HEK293 (cell line): ENCODE measurements around the gene ABHD17C.

Source experiments
- CTCF ChIA-PET: fragments of 350-600 bp; formaldehyde crosslinking; extraction: SDS; loops from one replicate; lab custom pipeline; 2021; ENCODE audit warnings: antibody characterized with exemption; lab: Yijun Ruan, JAX
- POLR2A ChIA-PET: fragments of 300-600 bp; formaldehyde crosslinking; extraction: SDS; loops from one replicate; lab custom pipeline; 2020; ENCODE audit warnings: antibody characterized with exemption, inconsistent platforms; lab: Yijun Ruan, JAX
- H3K27ac ChIP-seq: fragments of 200-500 bp; sonication (Bioruptor generic); 2 replicates; pipeline ENCODE4 v1.5.1; 2014; ENCODE audit warnings: low read depth, low read length, control low read depth, inconsistent platforms; ENCODE audit errors: extremely low read depth
- H3K36me3 ChIP-seq, 2 experiments: fragments of 200-500 bp in 1 of 2; sonication (Bioruptor generic) in 1 of 2; 1 replicate in 1 of 2; 2 replicates in 1 of 2; pipeline ENCODE4 v1.5.1; 2014 to 2017; ENCODE audit warnings: inconsistent platforms in 2 of 2, low read length in 2 of 2; ENCODE audit not compliant: control insufficient read depth in 2 of 2, insufficient read depth in 1 of 2
- H3K4me1 ChIP-seq: fragments of 200-500 bp; sonication (Bioruptor generic); 2 replicates; pipeline ENCODE4 v1.5.1; 2014; ENCODE audit warnings: mild to moderate bottlenecking, low read length, inconsistent platforms; ENCODE audit not compliant: control insufficient read depth, insufficient read depth
- H3K4me3 ChIP-seq: 2 replicates; pipeline ENCODE4 v1.5.1; 2011; ENCODE audit warnings: low read depth, mild to moderate bottlenecking, control low read depth, low read length, moderate library complexity
- H3K9me3 ChIP-seq: fragments of 200-500 bp; sonication (Bioruptor generic); 2 replicates; pipeline ENCODE4 v1.5.1; 2014; ENCODE audit warnings: low read depth, low read length, inconsistent platforms; ENCODE audit not compliant: control insufficient read depth, insufficient read depth
- GFI1B ChIP-seq: fragments of 450-650 bp; formaldehyde crosslinking; IDR thresholded peaks from 2 replicates; pipeline ENCODE4 v1.5.1; 2016; ENCODE audit warnings: missing biosample characterization, missing genetic modification characterization
- HOXA7 ChIP-seq: sonication (generic); formaldehyde crosslinking; IDR thresholded peaks from 2 replicates; pipeline ENCODE4 v1.8.1; 2022; ENCODE audit warnings: missing genetic modification reagents, borderline replicate concordance
- HOXD13 ChIP-seq: sonication (generic); formaldehyde crosslinking; IDR thresholded peaks from 2 replicates; pipeline ENCODE4 v1.8.0; 2022; ENCODE audit warnings: missing genetic modification reagents, borderline replicate concordance
- KLF1 ChIP-seq: fragments of 450-650 bp; formaldehyde crosslinking; IDR thresholded peaks from 2 replicates; pipeline ENCODE4 v1.5.1; 2016; ENCODE audit warnings: missing biosample characterization, missing genetic modification characterization
- PRDM1 ChIP-seq: fragments of 450-650 bp; formaldehyde crosslinking; IDR thresholded peaks from 2 replicates; pipeline ENCODE4; 2016; ENCODE audit warnings: missing biosample characterization, missing genetic modification characterization
- RBAK ChIP-seq: fragments of 450-650 bp; formaldehyde crosslinking; IDR thresholded peaks from 2 replicates; pipeline ENCODE4 v1.5.1; 2016; ENCODE audit warnings: missing biosample characterization, missing genetic modification characterization
- TRIM28 ChIP-seq: IDR thresholded peaks from 2 replicates; pipeline ENCODE4 v1.6.1; 2011; ENCODE audit warnings: low read length, control low read depth, borderline replicate concordance
- ZBTB20 ChIP-seq: fragments of 450-650 bp; formaldehyde crosslinking; IDR thresholded peaks from 2 replicates; pipeline ENCODE4 v1.5.1; 2016; ENCODE audit warnings: missing biosample characterization, missing genetic modification characterization
- ZNF10 ChIP-seq: fragments of 450-650 bp; formaldehyde crosslinking; IDR thresholded peaks from 2 replicates; pipeline ENCODE4 v1.5.1; 2017; ENCODE audit warnings: missing biosample characterization, missing genetic modification characterization
- ZNF121 ChIP-seq: fragments of 450-650 bp; formaldehyde crosslinking; IDR thresholded peaks from 2 replicates; pipeline ENCODE4 v1.5.1; 2016; ENCODE audit warnings: missing biosample characterization, missing genetic modification characterization
- ZNF169 ChIP-seq: fragments of 450-650 bp; formaldehyde crosslinking; IDR thresholded peaks from 2 replicates; pipeline ENCODE4 v1.5.1; 2016; ENCODE audit warnings: missing biosample characterization, missing genetic modification characterization
- ZNF214 ChIP-seq: fragments of 450-650 bp; formaldehyde crosslinking; IDR thresholded peaks from 2 replicates; pipeline ENCODE4 v1.5.1; 2017; ENCODE audit warnings: missing biosample characterization, mild to moderate bottlenecking, missing genetic modification characterization, borderline replicate concordance
- ZNF302 ChIP-seq: fragments of 450-650 bp; formaldehyde crosslinking; IDR thresholded peaks from 2 replicates; pipeline ENCODE4 v1.5.1; 2016; ENCODE audit warnings: missing biosample characterization, missing genetic modification characterization, low read depth
- ZNF521 ChIP-seq: fragments of 450-650 bp; formaldehyde crosslinking; IDR thresholded peaks from 2 replicates; pipeline ENCODE4 v1.5.1; 2017; ENCODE audit warnings: missing biosample characterization, mild to moderate bottlenecking, missing genetic modification characterization
- ZNF529 ChIP-seq: fragments of 450-650 bp; formaldehyde crosslinking; IDR thresholded peaks from 2 replicates; pipeline ENCODE4 v1.5.1; 2017; ENCODE audit warnings: missing genetic modification characterization, missing biosample characterization; ENCODE audit not compliant: insufficient replicate concordance
- ZNF555 ChIP-seq: fragments of 450-650 bp; formaldehyde crosslinking; conservative IDR thresholded peaks from 2 replicates; pipeline ENCODE4 v1.5.1; 2017; ENCODE audit warnings: missing biosample characterization, mild to moderate bottlenecking, missing genetic modification characterization, inconsistent platforms
- ZNF560 ChIP-seq: fragments of 450-650 bp; formaldehyde crosslinking; IDR thresholded peaks from 2 replicates; pipeline ENCODE4 v1.5.1; 2017; ENCODE audit warnings: missing biosample characterization, missing genetic modification characterization, borderline replicate concordance
- ZNF830 ChIP-seq: fragments of 450-650 bp; IDR thresholded peaks from 2 replicates; pipeline ENCODE4 v1.5.0; 2018; ENCODE audit warnings: missing biosample characterization, missing genetic modification characterization, low read depth, mild to moderate bottlenecking, moderate library complexity
- ZNF843 ChIP-seq: fragments of 450-650 bp; formaldehyde crosslinking; IDR thresholded peaks from 2 replicates; pipeline ENCODE4 v1.5.1; 2016; ENCODE audit warnings: missing biosample characterization, missing genetic modification characterization
- TF ChIP-seq, protein P1 (sequence below): fragments of 450-650 bp; formaldehyde crosslinking; IDR thresholded peaks from 2 replicates; pipeline ENCODE4 v1.5.1; 2016; ENCODE audit warnings: missing biosample characterization, missing genetic modification characterization
- TF ChIP-seq, protein P2 (sequence below): fragments of 450-650 bp; formaldehyde crosslinking; IDR thresholded peaks from 2 replicates; pipeline ENCODE4 v1.5.1; 2017; ENCODE audit warnings: missing biosample characterization, missing genetic modification characterization
- TF ChIP-seq, protein P3 (sequence below): fragments of 450-650 bp; formaldehyde crosslinking; IDR thresholded peaks from 2 replicates; pipeline ENCODE4 v1.5.1; 2016; ENCODE audit warnings: missing biosample characterization, missing genetic modification characterization
- TF ChIP-seq, protein P4 (sequence below): fragments of 450-650 bp; formaldehyde crosslinking; conservative IDR thresholded peaks from 2 replicates; pipeline ENCODE4 v1.5.1; 2016; ENCODE audit warnings: low read depth, missing biosample characterization, missing genetic modification characterization
- TF ChIP-seq, protein P5 (sequence below): fragments of 450-650 bp; formaldehyde crosslinking; IDR thresholded peaks from 2 replicates; pipeline ENCODE4 v1.5.1; 2016; ENCODE audit warnings: missing biosample characterization, missing genetic modification characterization

Gene ABHD17C

DNA sequence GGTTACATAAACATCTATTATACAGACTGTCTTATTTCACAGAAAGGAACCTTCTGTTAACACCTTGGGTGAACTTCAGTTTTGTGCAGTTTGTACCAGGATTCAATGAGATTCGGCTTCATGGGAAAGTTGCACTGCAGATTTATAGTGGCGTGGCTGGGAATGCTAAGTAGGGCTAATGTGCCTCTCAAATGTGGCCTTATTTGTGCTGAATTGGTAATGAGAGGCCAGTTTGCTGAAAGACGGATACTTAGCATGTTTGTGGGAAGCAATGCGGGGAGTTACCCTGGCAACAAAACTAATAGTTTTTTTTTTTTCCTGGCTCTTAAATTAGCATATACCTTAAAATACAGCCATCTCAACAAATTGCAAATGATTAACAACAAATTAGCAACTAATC, 55.5 kb downstream of the ABHD17C start:
- Histone ChIP-seq H3K9me3 (no peaks in the 10 kb centered on the region), H3K4me3 (no peak overlapping the region), H3K4me1 (peaks cover 6% of the 10 kb centered on the region), H3K27ac (no peak overlapping the region), H3K36me3 (peaks cover 12 to 16% of the 10 kb centered on the region in 2 experiments)
- POLR2A ChIA-PET, result no interaction called here
- CTCF ChIA-PET, result interaction anchor here (0.6 to 0.7 kb wide), 2 partner anchors 216 to 276 kb away, joined by 3 to 6 read pairs; no protein-coding TSS in a partner anchor
- no peak for TF ChIP-seq ZNF521 (tag by site-specific recombination)
- no peak for TF ChIP-seq ZNF169 (tag by site-specific recombination)
- TF ChIP-seq ZNF10 (tag by site-specific recombination), result no peak
- TF ChIP-seq ZNF830 (tag by site-specific recombination), result no peak
- TF ChIP-seq ZNF121, result no peak
- no peak for TF ChIP-seq ZNF560 (tag by site-specific recombination)
- TF ChIP-seq ZNF529 (tag by site-specific recombination), result no peak
- TF ChIP-seq, protein P1, sequence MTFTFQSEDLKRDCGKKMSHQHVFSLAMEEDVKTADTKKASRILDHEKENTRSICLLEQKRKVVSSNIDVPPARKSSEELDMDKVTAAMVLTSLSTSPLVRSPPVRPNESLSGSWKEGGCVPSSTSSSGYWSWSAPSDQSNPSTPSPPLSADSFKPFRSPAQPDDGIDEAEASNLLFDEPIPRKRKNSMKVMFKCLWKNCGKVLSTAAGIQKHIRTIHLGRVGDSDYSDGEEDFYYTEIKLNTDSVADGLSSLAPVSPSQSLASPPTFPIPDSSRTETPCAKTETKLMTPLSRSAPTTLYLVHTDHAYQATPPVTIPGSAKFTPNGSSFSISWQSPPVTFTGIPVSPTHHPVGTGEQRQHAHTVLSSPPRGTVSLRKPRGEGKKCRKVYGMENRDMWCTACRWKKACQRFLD, result no peak
- TF ChIP-seq ZNF843 (tag by site-specific recombination), result no peak
- TF ChIP-seq, protein P2, sequence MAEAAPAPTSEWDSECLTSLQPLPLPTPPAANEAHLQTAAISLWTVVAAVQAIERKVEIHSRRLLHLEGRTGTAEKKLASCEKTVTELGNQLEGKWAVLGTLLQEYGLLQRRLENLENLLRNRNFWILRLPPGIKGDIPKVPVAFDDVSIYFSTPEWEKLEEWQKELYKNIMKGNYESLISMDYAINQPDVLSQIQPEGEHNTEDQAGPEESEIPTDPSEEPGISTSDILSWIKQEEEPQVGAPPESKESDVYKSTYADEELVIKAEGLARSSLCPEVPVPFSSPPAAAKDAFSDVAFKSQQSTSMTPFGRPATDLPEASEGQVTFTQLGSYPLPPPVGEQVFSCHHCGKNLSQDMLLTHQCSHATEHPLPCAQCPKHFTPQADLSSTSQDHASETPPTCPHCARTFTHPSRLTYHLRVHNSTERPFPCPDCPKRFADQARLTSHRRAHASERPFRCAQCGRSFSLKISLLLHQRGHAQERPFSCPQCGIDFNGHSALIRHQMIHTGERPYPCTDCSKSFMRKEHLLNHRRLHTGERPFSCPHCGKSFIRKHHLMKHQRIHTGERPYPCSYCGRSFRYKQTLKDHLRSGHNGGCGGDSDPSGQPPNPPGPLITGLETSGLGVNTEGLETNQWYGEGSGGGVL (tag by site-specific recombination), result no peak
- no peak for TF ChIP-seq HOXA7 (CRISPR knock-in tag)
- TF ChIP-seq ZNF555, result no peak
- TF ChIP-seq ZNF302 (tag by site-specific recombination), result no peak
- TF ChIP-seq, protein P3, sequence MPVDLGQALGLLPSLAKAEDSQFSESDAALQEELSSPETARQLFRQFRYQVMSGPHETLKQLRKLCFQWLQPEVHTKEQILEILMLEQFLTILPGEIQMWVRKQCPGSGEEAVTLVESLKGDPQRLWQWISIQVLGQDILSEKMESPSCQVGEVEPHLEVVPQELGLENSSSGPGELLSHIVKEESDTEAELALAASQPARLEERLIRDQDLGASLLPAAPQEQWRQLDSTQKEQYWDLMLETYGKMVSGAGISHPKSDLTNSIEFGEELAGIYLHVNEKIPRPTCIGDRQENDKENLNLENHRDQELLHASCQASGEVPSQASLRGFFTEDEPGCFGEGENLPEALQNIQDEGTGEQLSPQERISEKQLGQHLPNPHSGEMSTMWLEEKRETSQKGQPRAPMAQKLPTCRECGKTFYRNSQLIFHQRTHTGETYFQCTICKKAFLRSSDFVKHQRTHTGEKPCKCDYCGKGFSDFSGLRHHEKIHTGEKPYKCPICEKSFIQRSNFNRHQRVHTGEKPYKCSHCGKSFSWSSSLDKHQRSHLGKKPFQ (tag by site-specific recombination), result no peak
- TF ChIP-seq PRDM1, result no peak
- TF ChIP-seq, all 188 proteins: peak for 0

DNA sequence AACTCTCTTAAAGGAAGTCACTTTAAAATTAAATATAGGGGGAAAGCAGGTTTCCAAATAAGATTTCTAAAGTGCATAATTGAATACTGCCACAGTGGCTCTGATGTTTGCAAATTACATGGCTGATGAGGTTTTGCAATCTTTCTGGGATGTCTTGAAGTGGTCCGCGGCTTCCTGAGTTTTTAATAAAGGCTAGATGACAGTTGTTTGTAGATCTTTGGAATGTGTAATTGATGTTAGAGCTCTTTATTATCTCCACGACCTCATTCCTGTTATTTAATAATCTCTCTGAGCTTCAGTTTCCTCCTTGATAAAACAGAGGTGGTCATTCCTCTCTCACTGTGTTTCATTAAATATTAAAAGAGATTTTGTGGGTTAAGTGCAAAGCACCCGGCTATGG, 57.1 kb downstream of the ABHD17C start:
- Histone ChIP-seq H3K27ac (no peak overlapping the region), H3K4me1 (peaks cover 3% of the 10 kb centered on the region), H3K4me3 (no peak overlapping the region), H3K36me3 (peaks cover 12 to 20% of the 10 kb centered on the region in 2 experiments), H3K9me3 (no peaks in the 10 kb centered on the region)
- ChIA-PET CTCF (interaction anchor here (1.0 to 4.1 kb wide), 2 partner anchors 24 to 92 kb away, joined by 5 to 17 read pairs; no protein-coding TSS in a partner anchor), POLR2A (no interaction called here)
- TF ChIP-seq HOXD13 (CRISPR knock-in tag) (no peak), KLF1 (tag by site-specific recombination) (no peak), TRIM28 (no peak), GFI1B (no peak), RBAK (tag by site-specific recombination) (no peak), ZNF214 (tag by site-specific recombination) (no peak), ZBTB20 (tag by site-specific recombination) (no peak)
- TF ChIP-seq, protein P1, result no peak
- TF ChIP-seq, protein P4, sequence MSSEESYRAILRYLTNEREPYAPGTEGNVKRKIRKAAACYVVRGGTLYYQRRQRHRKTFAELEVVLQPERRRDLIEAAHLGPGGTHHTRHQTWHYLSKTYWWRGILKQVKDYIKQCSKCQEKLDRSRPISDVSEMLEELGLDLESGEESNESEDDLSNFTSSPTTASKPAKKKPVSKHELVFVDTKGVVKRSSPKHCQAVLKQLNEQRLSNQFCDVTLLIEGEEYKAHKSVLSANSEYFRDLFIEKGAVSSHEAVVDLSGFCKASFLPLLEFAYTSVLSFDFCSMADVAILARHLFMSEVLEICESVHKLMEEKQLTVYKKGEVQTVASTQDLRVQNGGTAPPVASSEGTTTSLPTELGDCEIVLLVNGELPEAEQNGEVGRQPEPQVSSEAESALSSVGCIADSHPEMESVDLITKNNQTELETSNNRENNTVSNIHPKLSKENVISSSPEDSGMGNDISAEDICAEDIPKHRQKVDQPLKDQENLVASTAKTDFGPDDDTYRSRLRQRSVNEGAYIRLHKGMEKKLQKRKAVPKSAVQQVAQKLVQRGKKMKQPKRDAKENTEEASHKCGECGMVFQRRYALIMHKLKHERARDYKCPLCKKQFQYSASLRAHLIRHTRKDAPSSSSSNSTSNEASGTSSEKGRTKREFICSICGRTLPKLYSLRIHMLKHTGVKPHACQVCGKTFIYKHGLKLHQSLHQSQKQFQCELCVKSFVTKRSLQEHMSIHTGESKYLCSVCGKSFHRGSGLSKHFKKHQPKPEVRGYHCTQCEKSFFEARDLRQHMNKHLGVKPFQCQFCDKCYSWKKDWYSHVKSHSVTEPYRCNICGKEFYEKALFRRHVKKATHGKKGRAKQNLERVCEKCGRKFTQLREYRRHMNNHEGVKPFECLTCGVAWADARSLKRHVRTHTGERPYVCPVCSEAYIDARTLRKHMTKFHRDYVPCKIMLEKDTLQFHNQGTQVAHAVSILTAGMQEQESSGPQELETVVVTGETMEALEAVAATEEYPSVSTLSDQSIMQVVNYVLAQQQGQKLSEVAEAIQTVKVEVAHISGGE (tag by site-specific recombination), result no peak
- TF ChIP-seq, protein P5, sequence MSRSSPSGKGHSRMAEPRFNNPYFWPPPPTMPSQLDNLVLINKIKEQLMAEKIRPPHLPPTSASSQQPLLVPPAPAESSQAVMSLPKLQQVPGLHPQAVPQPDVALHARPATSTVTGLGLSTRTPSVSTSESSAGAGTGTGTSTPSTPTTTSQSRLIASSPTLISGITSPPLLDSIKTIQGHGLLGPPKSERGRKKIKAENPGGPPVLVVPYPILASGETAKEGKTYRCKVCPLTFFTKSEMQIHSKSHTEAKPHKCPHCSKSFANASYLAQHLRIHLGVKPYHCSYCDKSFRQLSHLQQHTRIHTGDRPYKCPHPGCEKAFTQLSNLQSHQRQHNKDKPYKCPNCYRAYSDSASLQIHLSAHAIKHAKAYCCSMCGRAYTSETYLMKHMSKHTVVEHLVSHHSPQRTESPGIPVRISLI (tag by site-specific recombination), result no peak
